Measurements from ENCODE around the gene CATSPERB.

GRCh38 chr14:91649930-91650329 lies 82.0 kb downstream of the CATSPERB start:
- peak; percentile 59 for TF ChIP-seq CTCF (conservative IDR thresholded peaks at IDR 0.05; ENCODE audit: low read length)
- no peak for TF ChIP-seq EZH2phosphoT487 (IDR thresholded peaks at IDR 0.05; ENCODE audit: borderline replicate concordance)
